K562 (cell line): ENCODE results near the gene MED15. TPM values are rescaled to one million over a fixed set of nuclear protein-coding genes. Genes with fewer than 3 reads are reported as not detected.

Experiments used
- BCL6 ChIP-seq: fragments of 250-450 bp; sonication (Bioruptor Pico); IDR thresholded peaks from 2 replicates; pipeline ENCODE4 v1.4.0; 2020
- CBX1 ChIP-seq: sonication (generic); IDR thresholded peaks from 2 replicates; pipeline ENCODE4 v1.6.1; 2016; ENCODE audit warnings: antibody characterized with exemption, low read depth, mild to moderate bottlenecking
- CTBP1 ChIP-seq: fragments of 450-650 bp; IDR thresholded peaks from 2 replicates; pipeline ENCODE4 v1.6.1; 2016; ENCODE audit warnings: borderline replicate concordance
- DPF2 ChIP-seq: fragments of 450-650 bp; IDR thresholded peaks from 2 replicates; pipeline ENCODE4 v1.6.1; 2016
- ESRRB ChIP-seq: fragments of 250-450 bp; sonication (Bioruptor Pico); IDR thresholded peaks from 2 replicates; pipeline ENCODE4 v1.5.0; 2020; ENCODE audit warnings: mild to moderate bottlenecking, moderate library complexity, borderline replicate concordance
- FOXJ2 ChIP-seq: fragments of 200-800 bp; sonication (Bioruptor generic); IDR thresholded peaks from 2 replicates; pipeline ENCODE4 v1.6.1; 2016; ENCODE audit warnings: missing genetic modification characterization, missing compliant biosample characterization
- LARP7 ChIP-seq: fragments of 450-650 bp; IDR thresholded peaks from 2 replicates; pipeline ENCODE4 v1.6.1; 2016
- MAFF ChIP-seq: IDR thresholded peaks from 2 replicates; pipeline ENCODE4 v1.6.1; 2012; ENCODE audit warnings: low read length, improper control_type of control experiment
- MCM2 ChIP-seq: fragments of 450-650 bp; IDR thresholded peaks from 2 replicates; pipeline ENCODE4 v1.6.1; 2017; ENCODE audit warnings: low read depth, mild to moderate bottlenecking
- MLX ChIP-seq, 2 experiments: fragments of 450-650 bp in 1 of 2; sonication (generic) in 1 of 2; formaldehyde crosslinking; conservative IDR thresholded peaks; 2 replicates each; pipeline versions ENCODE4 v1.4.0 to v1.8.1; 2020 to 2022; ENCODE audit warnings: mild to moderate bottlenecking in 1 of 2, missing genetic modification reagents in 1 of 2
- MTF1 ChIP-seq: fragments of 250-450 bp; sonication (Bioruptor Pico); IDR thresholded peaks from 2 replicates; pipeline ENCODE4 v1.9.0; 2021; ENCODE audit warnings: moderate library complexity, mild to moderate bottlenecking, inconsistent platforms, borderline replicate concordance
- NCOA2 ChIP-seq, 2 experiments: fragments of 450-650 bp; IDR thresholded peaks; 2 replicates each; pipeline ENCODE4 v1.6.1; 2018; ENCODE audit warnings: mild to moderate bottlenecking in 2 of 2, moderate library complexity in 1 of 2; ENCODE audit not compliant: partially characterized antibody in 2 of 2
- NFRKB ChIP-seq: fragments of 450-650 bp; IDR thresholded peaks from 2 replicates; pipeline ENCODE4 v1.6.1; 2016; ENCODE audit warnings: low read depth
- PBX2 ChIP-seq, 2 experiments: IDR thresholded peaks in 1 of 2; conservative IDR thresholded peaks in 1 of 2; 2 replicates each; pipeline ENCODE4 v1.6.1; 2016; ENCODE audit warnings: low read depth in 2 of 2, mild to moderate bottlenecking in 1 of 2, missing compliant biosample characterization in 1 of 2, missing genetic modification characterization in 1 of 2, moderate library complexity in 1 of 2
- PHF8 ChIP-seq: fragments of 200-600 bp; sonication (generic); IDR thresholded peaks from 2 replicates; pipeline ENCODE4 v1.6.1; 2012; ENCODE audit warnings: mixed run types, mild to moderate bottlenecking, inconsistent platforms, low read length, moderate library complexity, borderline replicate concordance
- PPARD ChIP-seq: fragments of 250-450 bp; sonication (Bioruptor Pico); IDR thresholded peaks from 2 replicates; pipeline ENCODE4 v1.8.0; 2022; ENCODE audit warnings: inconsistent platforms, mild to moderate bottlenecking, moderate library complexity
- PRPF4 ChIP-seq: fragments of 200-400 bp; formaldehyde crosslinking; IDR thresholded peaks from one replicate; pipeline ENCODE4 v1.6.1; 2017; ENCODE audit warnings: low read length, low read depth, mild to moderate bottlenecking; ENCODE audit not compliant: insufficient read depth, poor library complexity, severe bottlenecking
- RBBP5 ChIP-seq: fragments of 200-600 bp; sonication (generic); IDR thresholded peaks from 2 replicates; pipeline ENCODE4 v1.6.1; 2012; ENCODE audit warnings: borderline replicate concordance, mild to moderate bottlenecking, low read length, control low read depth, inconsistent platforms; ENCODE audit not compliant: insufficient read depth, poor library complexity, severe bottlenecking
- SMAD2 ChIP-seq: fragments of 150-350 bp; IDR thresholded peaks from 2 replicates; pipeline ENCODE4 v1.6.1; 2014; ENCODE audit warnings: low read depth, mild to moderate bottlenecking, low read length
- SMAD4 ChIP-seq: fragments of 250-450 bp; sonication (Bioruptor Pico); conservative IDR thresholded peaks from 2 replicates; pipeline ENCODE4 v1.8.0; 2021; ENCODE audit warnings: inconsistent platforms, mild to moderate bottlenecking, moderate library complexity
- SMARCA4 ChIP-seq: fragments of 450-650 bp; IDR thresholded peaks from 2 replicates; pipeline ENCODE4 v1.6.1; 2016
- TBL1XR1 ChIP-seq, 2 experiments: IDR thresholded peaks; 2 replicates each; pipeline ENCODE4 v1.6.1; 2012; ENCODE audit warnings: improper control_type of control experiment in 2 of 2, low read length in 2 of 2, mild to moderate bottlenecking in 1 of 2
- ZBED1 ChIP-seq: IDR thresholded peaks from 2 replicates; pipeline ENCODE4 v1.6.1; 2014
- ZBTB1 ChIP-seq: sonication (generic); formaldehyde crosslinking; IDR thresholded peaks from 2 replicates; pipeline ENCODE4 v1.8.1; 2023; ENCODE audit warnings: missing genetic modification reagents, low read depth, mild to moderate bottlenecking, borderline replicate concordance
- ZNF253 ChIP-seq: fragments of 250-450 bp; sonication (Bioruptor Pico); conservative IDR thresholded peaks from 2 replicates; pipeline ENCODE4 v1.6.1; 2021; ENCODE audit warnings: mild to moderate bottlenecking
- ZNF354B ChIP-seq: fragments of 250-450 bp; sonication (Bioruptor Pico); IDR thresholded peaks from 2 replicates; pipeline ENCODE4 v1.4.0; 2020
- ZNF583 ChIP-seq: fragments of 250-450 bp; sonication (Bioruptor Pico); IDR thresholded peaks from 2 replicates; pipeline ENCODE4 v1.4.0; 2020
- ZNF707 ChIP-seq: fragments of 250-450 bp; sonication (Bioruptor Pico); conservative IDR thresholded peaks from 2 replicates; pipeline ENCODE4 v1.8.0; 2022; ENCODE audit warnings: inconsistent platforms, mild to moderate bottlenecking, moderate library complexity
- ZNF79 ChIP-seq: fragments of 250-450 bp; sonication (Bioruptor Pico); IDR thresholded peaks from 2 replicates; pipeline ENCODE4 v1.4.0; 2020; ENCODE audit warnings: low read depth, mild to moderate bottlenecking, moderate library complexity
- polyA plus RNA-seq, 8 experiments: library from polyadenylated mRNA; depleted of rRNA in 4 of 8; stranded (reverse) in 5 of 8; unstranded in 3 of 8; fragments of >200 nt; fragmentation: Nextera tagmentation in 2 of 8; fragmentation: Illumina TruSeq in 1 of 8; extraction: Ambion mirVana in 2 of 8; extraction: Trizol in 1 of 8; gene quantifications; 2 replicates each; pipeline versions ENCODE4 v1.2.1 to v1.2.3, GENCODE V29; 2011 to 2014; ENCODE audit warnings: inconsistent platforms in 1 of 8, missing spikeins in 1 of 8
- total RNA-seq, 7 experiments: library from RNA; depleted of rRNA in 6 of 7; stranded (reverse); fragments of >200 nt in 6 of 7; fragmentation: Illumina TruSeq in 2 of 7; extraction: Trizol in 2 of 7; gene quantifications; 2 replicates each; pipeline versions ENCODE4 v1.2.1 to v1.2.3, GENCODE V29; 2011 to 2021; ENCODE audit warnings: low replicate concordance in 1 of 7

Gene MED15
- total and polyA plus RNA-seq, 9 of the 15 experiments (the other 6 are each of a cell fraction or from before 2014, with no cell fraction given), result 4.0 to 271 (median 60.1) TPM

- 0 out of 2 replicates have a peak, but pooled peaks have one; percentile 11 for TF ChIP-seq SMAD4 (CRISPR knock-in tag)
- no peak for TF ChIP-seq PBX2 (CRISPR knock-in tag; IDR thresholded peaks at IDR 0.05; ENCODE audit: low read depth)
- TF ChIP-seq PBX2 (tag; conservative IDR thresholded peaks at IDR 0.05; ENCODE audit: low read depth), result no peak
- TF ChIP-seq ZNF583, result no peak
- TF ChIP-seq TBL1XR1 (IDR thresholded peaks at IDR 0.05; ENCODE audit: low read length in 2 of 2), result no peak
- TF ChIP-seq ZNF707 (CRISPR knock-in tag), result no peak
- TF ChIP-seq PPARD, result no peak
- no peak for TF ChIP-seq BCL6 (CRISPR knock-in tag)
- TF ChIP-seq PRPF4, result no peak
- no peak for TF ChIP-seq ZNF79 (CRISPR knock-in tag)
- no peak for TF ChIP-seq SMAD2
- 0 out of 2 replicates have a peak, but pooled peaks have one; percentile 38 for TF ChIP-seq MTF1 (CRISPR knock-in tag)
- no peak for TF ChIP-seq ZBTB1 (CRISPR knock-in tag)
- TF ChIP-seq CBX1, result no peak
- TF ChIP-seq RBBP5, result no peak
- no peak for TF ChIP-seq SMARCA4
- no peak for TF ChIP-seq ZNF253 (CRISPR knock-in tag)
- TF ChIP-seq NCOA2 (IDR thresholded peaks at IDR 0.05; ENCODE audit: partially characterized antibody in 2 of 2), result no peak
- no peak for TF ChIP-seq CTBP1
- TF ChIP-seq MCM2, result no peak
- TF ChIP-seq LARP7, result no peak
- no peak for TF ChIP-seq ESRRB (CRISPR knock-in tag)
- no peak for TF ChIP-seq NFRKB
- TF ChIP-seq MLX (CRISPR knock-in tag; conservative IDR thresholded peaks at IDR 0.05), result 0 out of 4 replicates have a peak, but pooled peaks of 1 of the 2 experiments have one; percentile 22
- TF ChIP-seq PHF8, result no peak
- no peak for TF ChIP-seq ZBED1
- no peak for TF ChIP-seq DPF2
- no peak for TF ChIP-seq ZNF354B
- no peak for TF ChIP-seq FOXJ2 (tag)
- peak; percentile 20; the same call in 1 of the 2 replicates for TF ChIP-seq MAFF
Observed at GRCh38 chr22:20549232-20549841, 41.9 kb downstream of the MED15 start (continued).
